NOMO-1 treated with DMSO at 0.1 percent for 48 hours (cell line): Measurements from ENCODE around the gene RGS21.
"Not testable (repeated sequence)": the region's sequence is repeated elsewhere in the genome, so short reads cannot be mapped to it uniquely, and the experiment has no call there.

Experiments
- DNase-seq: peaks from one replicate; lab custom pipeline; 2025; ENCODE audit not compliant: unreplicated experiment; lab: John Stamatoyannopoulos, UW

Gene RGS21

GRCh38 chr1:192316942-192317450 is at the start of gene RGS21:
Gene RGS21 (plus strand): TSS chr1:192316992. CDS start chr1:192343037, 26,045 bp downstream.
- DNase-seq = no peak

- DNase-seq = no peak
Measured at GRCh38 chr1:192268468-192269052, 48.2 kb upstream of the RGS21 start.

- DNase-seq = no peak
Measured at GRCh38 chr1:192270398-192270797, 46.4 kb upstream of the RGS21 start.

GRCh38 chr1:192272732-192273131 is 44.1 kb upstream of the RGS21 start:
- DNase-seq = no peak

GRCh38 chr1:192274588-192274987 is 42.2 kb upstream of the RGS21 start:
- peak; percentile 14 for DNase-seq

- no peak for DNase-seq
Measured at GRCh38 chr1:192277635-192278034, 39.2 kb upstream of the RGS21 start.

- DNase-seq = peak; percentile 3
Measured at GRCh38 chr1:192284927-192285326, 31.9 kb upstream of the RGS21 start.

GRCh38 chr1:192303029-192303428 is 13.8 kb upstream of the RGS21 start:
- DNase-seq = no peak

- not testable (repeated sequence) for DNase-seq
Measured at GRCh38 chr1:192308314-192308713, 8.5 kb upstream of the RGS21 start.

GRCh38 chr1:192311281-192311680 is 5.5 kb upstream of the RGS21 start:
- DNase-seq = peak; percentile 59

- no peak for DNase-seq
Measured at GRCh38 chr1:192327997-192328396, 11.2 kb downstream of the RGS21 start.

- DNase-seq = no peak
Measured at GRCh38 chr1:192342842-192343241, 26.1 kb downstream of the RGS21 start.

- no peak for DNase-seq
Measured at GRCh38 chr1:192343344-192343743, 26.6 kb downstream of the RGS21 start.

GRCh38 chr1:192349314-192349713 is 32.5 kb downstream of the RGS21 start:
- DNase-seq = no peak

- DNase-seq = no peak
Measured at GRCh38 chr1:192350356-192350755, 33.6 kb downstream of the RGS21 start.

GRCh38 chr1:192351550-192351949 is 34.8 kb downstream of the RGS21 start:
- DNase-seq = no peak

- DNase-seq = no peak
Measured at GRCh38 chr1:192357924-192358323, 41.1 kb downstream of the RGS21 start.

- DNase-seq = no peak
Measured at GRCh38 chr1:192358402-192358801, 41.6 kb downstream of the RGS21 start.

GRCh38 chr1:192358822-192359221 is 42.0 kb downstream of the RGS21 start:
- no peak for DNase-seq

- DNase-seq = no peak
Measured at GRCh38 chr1:192363177-192363576, 46.4 kb downstream of the RGS21 start.

- no peak for DNase-seq
Measured at GRCh38 chr1:192367436-192367835, 50.6 kb downstream of the RGS21 start.

GRCh38 chr1:192375306-192375705 is 58.5 kb downstream of the RGS21 start:
- DNase-seq = no peak

GRCh38 chr1:192376374-192376773 is 59.6 kb downstream of the RGS21 start:
- no peak for DNase-seq
